ENCODE results near the gene CHST13. TPM values are rescaled to one million over a fixed set of nuclear protein-coding genes. Genes with fewer than 3 reads are reported as not detected.
A peak's percentile ranks its signal among the peaks of the same experiment; 100 is the strongest.

Gene CHST13
- total RNA-seq, 4 donors from 2014 or later, result 2.8 to 2.9 TPM; not detected in 2

DNA sequence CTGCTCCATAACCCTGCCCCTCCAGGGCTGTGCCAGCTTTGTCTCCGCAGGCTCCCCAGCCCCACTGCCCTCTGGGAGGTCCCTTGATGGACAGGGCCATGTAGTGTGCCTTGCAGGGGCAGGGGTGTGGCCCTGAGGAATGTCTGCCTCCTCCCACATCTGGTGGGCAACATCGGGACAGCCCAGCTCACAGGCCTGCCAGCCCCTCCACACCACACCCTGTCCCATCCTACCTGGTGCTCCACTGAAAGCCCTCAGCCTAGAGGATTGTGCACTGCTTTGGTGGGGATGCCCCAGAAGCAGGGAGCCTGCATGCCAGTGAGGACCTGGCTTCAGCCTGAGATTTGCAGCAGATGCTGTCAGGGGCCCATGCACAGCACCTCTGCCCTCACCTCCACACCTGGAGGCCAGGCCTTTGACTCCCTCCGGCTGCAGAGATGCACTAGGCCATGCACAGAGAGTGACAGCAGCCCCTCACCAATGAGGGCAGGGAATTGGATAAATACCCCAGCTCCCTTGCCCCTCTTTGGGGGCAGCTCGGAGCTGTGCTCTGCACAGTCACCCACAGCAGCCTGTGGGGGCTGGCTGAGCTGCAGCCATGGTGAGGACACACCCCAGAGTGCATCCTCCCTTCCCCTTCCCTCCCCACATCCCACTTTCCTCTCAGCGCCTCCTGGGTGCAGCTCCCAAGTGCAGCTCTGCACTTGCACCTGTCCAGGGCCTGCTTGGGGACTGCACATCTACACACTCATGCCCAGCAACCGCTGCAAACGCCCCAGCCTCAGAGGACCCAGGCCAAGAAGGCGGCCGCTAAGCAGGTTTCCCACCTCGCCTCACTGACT, 32.1 kb downstream of the CHST13 start:
- no peaks in the 10 kb centered on the region for H3K9me3 ChIP-seq
- no peaks in the 10 kb centered on the region for H3K4me1 ChIP-seq
- no peak overlapping the region for H3K27ac ChIP-seq
- no peaks in the 10 kb centered on the region for H3K27me3 ChIP-seq
- DNase-seq, result peak in 2 of 3 donors; percentile 4 to 27
- H3K4me3 ChIP-seq, result no peak overlapping the region
- TF ChIP-seq, protein P1, sequence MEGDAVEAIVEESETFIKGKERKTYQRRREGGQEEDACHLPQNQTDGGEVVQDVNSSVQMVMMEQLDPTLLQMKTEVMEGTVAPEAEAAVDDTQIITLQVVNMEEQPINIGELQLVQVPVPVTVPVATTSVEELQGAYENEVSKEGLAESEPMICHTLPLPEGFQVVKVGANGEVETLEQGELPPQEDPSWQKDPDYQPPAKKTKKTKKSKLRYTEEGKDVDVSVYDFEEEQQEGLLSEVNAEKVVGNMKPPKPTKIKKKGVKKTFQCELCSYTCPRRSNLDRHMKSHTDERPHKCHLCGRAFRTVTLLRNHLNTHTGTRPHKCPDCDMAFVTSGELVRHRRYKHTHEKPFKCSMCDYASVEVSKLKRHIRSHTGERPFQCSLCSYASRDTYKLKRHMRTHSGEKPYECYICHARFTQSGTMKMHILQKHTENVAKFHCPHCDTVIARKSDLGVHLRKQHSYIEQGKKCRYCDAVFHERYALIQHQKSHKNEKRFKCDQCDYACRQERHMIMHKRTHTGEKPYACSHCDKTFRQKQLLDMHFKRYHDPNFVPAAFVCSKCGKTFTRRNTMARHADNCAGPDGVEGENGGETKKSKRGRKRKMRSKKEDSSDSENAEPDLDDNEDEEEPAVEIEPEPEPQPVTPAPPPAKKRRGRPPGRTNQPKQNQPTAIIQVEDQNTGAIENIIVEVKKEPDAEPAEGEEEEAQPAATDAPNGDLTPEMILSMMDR (IDR thresholded peaks at IDR 0.05), result no peak
- TF ChIP-seq POLR2A (IDR thresholded peaks at IDR 0.05), result no peak
- H3K36me3 ChIP-seq, result no peaks in the 10 kb centered on the region

DNA sequence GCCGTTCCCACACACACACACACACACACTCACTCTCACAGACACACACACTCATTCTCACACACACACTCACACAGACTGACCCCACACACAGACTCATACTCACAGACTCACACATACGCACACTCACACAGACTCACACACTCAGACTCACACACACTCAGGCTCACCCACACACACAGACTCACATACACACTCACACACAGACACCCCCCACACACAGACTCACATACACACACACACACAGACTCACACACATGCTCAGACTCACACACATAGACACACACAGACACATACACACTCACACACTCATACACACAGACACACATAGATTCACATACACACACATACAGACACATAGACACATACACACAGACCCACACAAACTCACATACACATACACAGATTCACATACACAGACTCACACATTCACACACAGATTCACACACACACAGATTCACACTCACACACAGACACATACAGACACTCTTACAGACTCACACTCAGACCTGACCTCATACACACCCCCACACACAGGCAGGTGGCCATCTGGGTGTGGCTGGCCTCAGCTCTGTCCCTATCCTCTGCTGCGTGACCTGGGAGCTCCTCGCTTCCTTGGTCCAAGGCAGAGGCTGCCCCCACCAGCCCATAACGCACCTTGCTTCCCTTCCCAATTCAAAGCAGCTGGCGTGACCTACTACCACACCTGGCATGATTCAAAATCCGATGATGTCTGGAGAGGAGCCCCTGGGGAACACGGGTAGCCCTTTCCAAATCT, 32.9 kb downstream of the CHST13 start:
- Histone ChIP-seq H3K36me3 (no peaks in the 10 kb centered on the region), H3K4me3 (no peak overlapping the region), H3K27me3 (no peaks in the 10 kb centered on the region), H3K27ac (no peak overlapping the region), H3K9me3 (no peaks in the 10 kb centered on the region), H3K4me1 (no peaks in the 10 kb centered on the region)
- DNase-seq, result peak in 2 of 3 donors; percentile 2 to 35
- TF ChIP-seq, protein P1 (IDR thresholded peaks at IDR 0.05), result no peak
- no peak for TF ChIP-seq POLR2A (IDR thresholded peaks at IDR 0.05)

- no peaks in the 10 kb centered on the region for H3K9me3 ChIP-seq
- no peak overlapping the region for H3K4me3 ChIP-seq
- peak; percentile 8 to 40 (median 38) for DNase-seq
- no peaks in the 10 kb centered on the region for H3K36me3 ChIP-seq
- no peak overlapping the region for H3K27ac ChIP-seq
- H3K27me3 ChIP-seq, result no peaks in the 10 kb centered on the region
- TF ChIP-seq, protein P1 (IDR thresholded peaks at IDR 0.05), result no peak
- no peak for TF ChIP-seq POLR2A (IDR thresholded peaks at IDR 0.05)
- no peaks in the 10 kb centered on the region for H3K4me1 ChIP-seq
Observed at GRCh38 chr3:126557415-126557745, 33.4 kb downstream of the CHST13 start.

GRCh38 chr3:126557761-126558160, 33.8 kb downstream of the CHST13 start:
- H3K9me3 ChIP-seq, result no peaks in the 10 kb centered on the region
- TF ChIP-seq POLR2A (IDR thresholded peaks at IDR 0.05), result no peak
- TF ChIP-seq, protein P1 (IDR thresholded peaks at IDR 0.05), result no peak
- H3K27ac ChIP-seq, result no peak overlapping the region
- no peaks in the 10 kb centered on the region for H3K27me3 ChIP-seq
- peak in 1 of 3 donors; percentile 20 for DNase-seq
- H3K4me3 ChIP-seq, result no peak overlapping the region
- no peaks in the 10 kb centered on the region for H3K36me3 ChIP-seq
- no peaks in the 10 kb centered on the region for H3K4me1 ChIP-seq

- Histone ChIP-seq H3K27ac (no peak within 1 kb of the TSS), H3K27me3 (no peaks in the 10 kb centered on the region), H3K36me3 (no peaks in the 10 kb centered on the region), H3K4me1 (no peaks in the 10 kb centered on the region), H3K9me3 (no peaks in the 10 kb centered on the region), H3K4me3 (no peak within 1 kb of the TSS)
- peak in 2 of 3 donors; percentile 9 to 29 for DNase-seq
- no peak for TF ChIP-seq POLR2A (IDR thresholded peaks at IDR 0.05)
- TF ChIP-seq, protein P1 (IDR thresholded peaks at IDR 0.05), result no peak
Observed at GRCh38 chr3:126558336-126559071, 34.5 kb downstream of the CHST13 start, which contains the start of gene C3orf22. C3orf22 (minus strand) TSS chr3:126558932; CDS start chr3:126553390, 5,542 bp downstream.

Data from Peyer's patch (tissue), 4 donors.